ENCODE results near the gene IKZF5. TPM values are rescaled to one million over a fixed set of nuclear protein-coding genes. Genes with fewer than 3 reads are reported as not detected.

IKZF5 gene
- total and polyA plus RNA-seq, 8 donors, result 6.2 to 13.1 (median 9.4) TPM

DNA sequence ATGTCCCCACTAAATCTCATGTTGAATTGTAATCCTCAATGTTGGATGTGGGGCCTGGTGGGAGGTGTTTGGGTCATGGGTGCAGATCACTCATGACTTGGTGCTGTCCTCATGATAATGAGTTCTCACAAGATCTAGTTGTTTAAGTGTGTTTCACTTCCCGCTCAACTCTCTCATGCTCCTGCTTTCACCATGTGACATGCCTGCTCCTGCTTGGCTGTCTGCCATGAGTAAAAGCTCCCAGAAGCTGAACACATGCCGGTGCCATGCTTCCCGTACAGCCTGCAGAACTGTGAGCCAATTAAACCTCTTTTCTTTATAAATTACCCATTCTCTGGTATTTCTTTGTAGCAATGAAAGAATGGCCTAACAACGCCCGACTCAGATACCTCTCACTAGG is 34.6 kb downstream of the IKZF5 start:
- no peak for DNase-seq
- WGBS, 2 donors, result 53 to 62% methylated on average over 5 of the region's 5 CpGs

DNA sequence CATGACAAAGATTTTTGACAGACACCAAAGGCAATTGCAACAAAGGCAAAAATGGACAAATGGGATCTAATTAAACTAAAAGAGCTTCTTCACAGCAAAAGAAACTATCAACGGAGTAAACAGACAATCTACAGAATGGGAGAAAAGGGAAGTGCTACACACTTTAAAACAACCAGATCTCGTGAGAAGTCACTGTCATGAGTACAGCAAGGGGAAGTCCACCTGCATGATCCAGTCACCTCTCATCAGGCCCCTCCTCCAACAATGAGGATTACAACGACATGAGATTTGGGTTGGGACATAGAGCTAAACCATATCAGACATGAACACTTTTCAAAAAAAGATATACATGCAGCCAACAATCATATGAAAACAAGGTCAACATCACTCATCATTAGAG is 39.9 kb downstream of the IKZF5 start:
- ATAC-seq (no peak), FAIRE-seq (no peak), DNase-seq (no peak)
- intact Hi-C loops (cut with DNase I), result no loop called here
- Histone ChIP-seq H3K27me3 (no peaks in the 10 kb centered on the region), H3K27ac (no peak overlapping the region), H3K4me3 (no peak overlapping the region), H3K36me3 (no peaks in the 10 kb centered on the region), H3K4me1 (no peaks in the 10 kb centered on the region), H3K9me3 (no peaks in the 10 kb centered on the region)
- WGBS, 2 donors, result 69 to 74% methylated on average over 3 of the region's 3 CpGs
- TF ChIP-seq, protein P1, sequence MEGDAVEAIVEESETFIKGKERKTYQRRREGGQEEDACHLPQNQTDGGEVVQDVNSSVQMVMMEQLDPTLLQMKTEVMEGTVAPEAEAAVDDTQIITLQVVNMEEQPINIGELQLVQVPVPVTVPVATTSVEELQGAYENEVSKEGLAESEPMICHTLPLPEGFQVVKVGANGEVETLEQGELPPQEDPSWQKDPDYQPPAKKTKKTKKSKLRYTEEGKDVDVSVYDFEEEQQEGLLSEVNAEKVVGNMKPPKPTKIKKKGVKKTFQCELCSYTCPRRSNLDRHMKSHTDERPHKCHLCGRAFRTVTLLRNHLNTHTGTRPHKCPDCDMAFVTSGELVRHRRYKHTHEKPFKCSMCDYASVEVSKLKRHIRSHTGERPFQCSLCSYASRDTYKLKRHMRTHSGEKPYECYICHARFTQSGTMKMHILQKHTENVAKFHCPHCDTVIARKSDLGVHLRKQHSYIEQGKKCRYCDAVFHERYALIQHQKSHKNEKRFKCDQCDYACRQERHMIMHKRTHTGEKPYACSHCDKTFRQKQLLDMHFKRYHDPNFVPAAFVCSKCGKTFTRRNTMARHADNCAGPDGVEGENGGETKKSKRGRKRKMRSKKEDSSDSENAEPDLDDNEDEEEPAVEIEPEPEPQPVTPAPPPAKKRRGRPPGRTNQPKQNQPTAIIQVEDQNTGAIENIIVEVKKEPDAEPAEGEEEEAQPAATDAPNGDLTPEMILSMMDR (IDR thresholded peaks at IDR 0.05), result no peak

More for the DNA sequence above, 34.6 kb downstream of the IKZF5 start:
- no peaks in the 10 kb centered on the region for H3K9me3 ChIP-seq
- peak in 1 of 4 donors; percentile 26 for ATAC-seq
- intact Hi-C loops (cut with DNase I), result no loop called here
- no peak for FAIRE-seq
- H3K27me3 ChIP-seq, result no peaks in the 10 kb centered on the region
- H3K36me3 ChIP-seq, result no peaks in the 10 kb centered on the region
- no peak overlapping the region for H3K4me3 ChIP-seq
- no peak overlapping the region for H3K27ac ChIP-seq
- TF ChIP-seq, protein P1 (IDR thresholded peaks at IDR 0.05), result no peak
- no peaks in the 10 kb centered on the region for H3K4me1 ChIP-seq

DNA sequence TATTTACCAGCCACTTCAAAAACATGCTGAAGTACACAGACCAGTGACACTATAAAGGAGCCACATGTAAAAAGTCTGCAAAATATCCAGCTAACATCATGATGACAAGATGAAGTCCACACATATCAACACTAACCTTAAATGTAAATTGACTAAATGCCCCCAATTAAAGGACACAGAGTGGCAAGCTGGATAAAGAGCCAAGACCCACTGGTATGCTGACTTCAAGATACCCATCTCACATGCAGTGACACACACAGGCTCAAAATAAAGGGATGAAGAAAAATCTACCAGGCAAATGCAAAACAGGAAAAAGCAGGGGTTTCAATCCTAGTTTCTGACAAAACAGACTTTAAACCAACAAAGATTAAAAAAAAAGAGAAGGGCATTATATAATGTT is 41.7 kb downstream of the IKZF5 start:
- H3K27ac ChIP-seq, result no peak overlapping the region
- intact Hi-C loops (cut with DNase I), result no loop called here
- TF ChIP-seq, protein P1 (IDR thresholded peaks at IDR 0.05), result no peak
- H3K4me3 ChIP-seq, result no peak overlapping the region
- no peaks in the 10 kb centered on the region for H3K27me3 ChIP-seq
- no peak for ATAC-seq
- DNase-seq, result no peak
- H3K4me1 ChIP-seq, result no peaks in the 10 kb centered on the region
- H3K9me3 ChIP-seq, result no peaks in the 10 kb centered on the region
- FAIRE-seq, result no peak
- H3K36me3 ChIP-seq, result no peaks in the 10 kb centered on the region

GRCh38 chr10:122962405-122962804 is 46.2 kb downstream of the IKZF5 start:
- no peaks in the 10 kb centered on the region for H3K9me3 ChIP-seq
- TF ChIP-seq, protein P1 (IDR thresholded peaks at IDR 0.05), result no peak
- no peak overlapping the region for H3K27ac ChIP-seq
- whole genome bisulfite sequencing, 2 donors, result 59 to 70% methylated on average over 3 of the region's 3 CpGs
- no peaks in the 10 kb centered on the region for H3K27me3 ChIP-seq
- intact Hi-C loops (cut with DNase I), result no loop called here
- no peak overlapping the region for H3K4me3 ChIP-seq
- no peak for DNase-seq
- no peaks in the 10 kb centered on the region for H3K36me3 ChIP-seq
- FAIRE-seq, result no peak
- no peak for ATAC-seq
- no peaks in the 10 kb centered on the region for H3K4me1 ChIP-seq

GRCh38 chr10:122957474-122957873 is 51.1 kb downstream of the IKZF5 start:
- intact Hi-C loops (cut with DNase I), result no loop called here
- H3K9me3 ChIP-seq, result no peaks in the 10 kb centered on the region
- H3K27ac ChIP-seq, result no peak overlapping the region
- H3K4me3 ChIP-seq, result no peak overlapping the region
- H3K27me3 ChIP-seq, result no peaks in the 10 kb centered on the region
- 63 to 69% methylated on average over 5 of the region's 5 CpGs for WGBS, 2 donors
- DNase-seq, result no peak
- H3K36me3 ChIP-seq, result no peaks in the 10 kb centered on the region
- FAIRE-seq, result no peak
- TF ChIP-seq, protein P1 (IDR thresholded peaks at IDR 0.05), result no peak
- ATAC-seq, result no peak
- H3K4me1 ChIP-seq, result peaks cover 0 to 10% (median 4%) of the 10 kb centered on the region in 3 donors

Measured in pancreas (tissue), 10 donors.